HepG2 (cell line): ENCODE data around the gene ASAP2. TPM values are rescaled to one million over a fixed set of nuclear protein-coding genes. Genes with fewer than 3 reads are reported as not detected.

Experiments
- ATF2 ChIP-seq: sonication (generic); formaldehyde crosslinking; IDR thresholded peaks from 2 replicates; pipeline ENCODE4 v1.4.0; 2020; ENCODE audit warnings: missing genetic modification reagents
- CENPT ChIP-seq: sonication (generic); formaldehyde crosslinking; IDR thresholded peaks from 2 replicates; pipeline ENCODE4 v1.8.0; 2022; ENCODE audit warnings: low read depth, mild to moderate bottlenecking, moderate library complexity, missing genetic modification reagents
- HINFP ChIP-seq: sonication (generic); formaldehyde crosslinking; IDR thresholded peaks from 2 replicates; pipeline ENCODE4 v1.4.0; 2020; ENCODE audit warnings: low read depth, mild to moderate bottlenecking, missing genetic modification reagents
- IKZF5 ChIP-seq: IDR thresholded peaks from 2 replicates; pipeline ENCODE4 v1.6.1; 2018; ENCODE audit warnings: missing genetic modification reagents, mild to moderate bottlenecking, missing compliant biosample characterization
- LCORL ChIP-seq, 2 experiments: fragments of 450-650 bp in 1 of 2; sonication (generic) in 1 of 2; formaldehyde crosslinking in 1 of 2; IDR thresholded peaks; 2 replicates each; pipeline versions ENCODE4 v1.5.0 to v1.6.1; 2017 to 2020; ENCODE audit warnings: antibody characterized with exemption in 1 of 2, missing genetic modification reagents in 1 of 2
- SALL1 ChIP-seq: sonication (generic); formaldehyde crosslinking; IDR thresholded peaks from 2 replicates; pipeline ENCODE4 v1.8.0; 2022; ENCODE audit warnings: mild to moderate bottlenecking, missing genetic modification reagents
- SALL2 ChIP-seq: sonication (generic); formaldehyde crosslinking; IDR thresholded peaks from 2 replicates; pipeline ENCODE4 v1.8.1; 2023; ENCODE audit warnings: mild to moderate bottlenecking, missing genetic modification reagents, inconsistent platforms
- TAF1 ChIP-seq: sonication (generic); formaldehyde crosslinking; IDR thresholded peaks from 2 replicates; pipeline ENCODE4 v1.4.0; 2020; ENCODE audit warnings: missing genetic modification reagents
- ZBTB26 ChIP-seq: IDR thresholded peaks from 2 replicates; pipeline ENCODE4 v1.6.1; 2016; ENCODE audit warnings: missing compliant biosample characterization, missing genetic modification reagents, borderline replicate concordance
- ZFP91 ChIP-seq: sonication (generic); formaldehyde crosslinking; IDR thresholded peaks from 2 replicates; pipeline ENCODE4 v1.9.0; 2022; ENCODE audit warnings: missing genetic modification reagents, mild to moderate bottlenecking, borderline replicate concordance
- ZNF138 ChIP-seq: sonication (generic); formaldehyde crosslinking; IDR thresholded peaks from 2 replicates; pipeline ENCODE4 v1.5.0; 2020; ENCODE audit warnings: mild to moderate bottlenecking, low read depth, missing genetic modification reagents
- ZNF687 ChIP-seq: sonication (generic); formaldehyde crosslinking; IDR thresholded peaks from 2 replicates; pipeline ENCODE4 v1.5.1; 2020; ENCODE audit warnings: mild to moderate bottlenecking, missing genetic modification reagents, moderate library complexity
- ZNF773 ChIP-seq: sonication (generic); formaldehyde crosslinking; IDR thresholded peaks from 2 replicates; pipeline ENCODE4 v1.4.0; 2020; ENCODE audit warnings: missing genetic modification reagents, borderline replicate concordance
- polyA plus RNA-seq, 8 experiments: library from polyadenylated mRNA; depleted of rRNA in 3 of 8; stranded (reverse) in 7 of 8; unstranded in 1 of 8; fragments of >200 nt; fragmentation: Illumina TruSeq in 4 of 8; extraction: Trizol in 4 of 8; gene quantifications; 2 replicates each; pipeline versions ENCODE4 v1.2.1 to v1.2.3, GENCODE V29; 2011 to 2016; ENCODE audit warnings: low read depth in 4 of 8, missing spikeins in 1 of 8, mixed read lengths in 1 of 8; ENCODE audit not compliant: insufficient read depth in 1 of 8
- total RNA-seq, 5 experiments: library from RNA; depleted of rRNA; stranded (reverse); fragments of >200 nt; fragmentation: Illumina TruSeq; extraction: Trizol; gene quantifications; 2 replicates each; pipeline ENCODE4 v1.2.3, GENCODE V29; 2016; ENCODE audit warnings: low read depth in 1 of 5

Gene ASAP2
- total and polyA plus RNA-seq, 2 of the 13 experiments (the other 11 are each of a cell fraction or from before 2014, with no cell fraction given), result 7.3 to 22.3 TPM

- TF ChIP-seq ZFP91 (CRISPR knock-in tag), result peak; percentile 32; the same call in 1 of the 2 replicates
- TF ChIP-seq IKZF5 (CRISPR knock-in tag), result 0 out of 2 replicates have a peak, but pooled peaks have one; percentile 22
- 0 out of 2 replicates have a peak, but pooled peaks have one; percentile 37 for TF ChIP-seq HINFP (CRISPR knock-in tag)
- peak; percentile 1; the same call in 1 of the 2 replicates for TF ChIP-seq SALL1 (CRISPR knock-in tag)
- no peak for TF ChIP-seq ATF2 (CRISPR knock-in tag)
- no peak for TF ChIP-seq ZBTB26 (CRISPR knock-in tag)
- TF ChIP-seq LCORL (IDR thresholded peaks at IDR 0.05), result no peak
- no peak for TF ChIP-seq LCORL (CRISPR knock-in tag; IDR thresholded peaks at IDR 0.05)
- TF ChIP-seq TAF1 (CRISPR knock-in tag), result no peak
- TF ChIP-seq ZNF138 (CRISPR knock-in tag), result no peak
- TF ChIP-seq CENPT (CRISPR knock-in tag), result no peak
- no peak for TF ChIP-seq ZNF773 (CRISPR knock-in tag)
- no peak for TF ChIP-seq SALL2 (CRISPR knock-in tag)
- peak; percentile 44 for TF ChIP-seq ZNF687 (CRISPR knock-in tag)
Observed at GRCh38 chr2:9231291-9232165, 24.9 kb downstream of the ASAP2 start (continued).
